K562 treated with DMSO at 1 percent for 12 hours (cell line): Measurements from ENCODE around the gene FNDC10. TPM values are rescaled to one million over a fixed set of nuclear protein-coding genes. Genes with fewer than 3 reads are reported as not detected.

Experiments
- total RNA-seq: library from RNA; unstranded; fragments of 300-600 nt; gene quantifications from 2 replicates; pipeline ENCODE4 v1.2.3, GENCODE V29; 2022; ENCODE audit not compliant: insufficient read depth

FNDC10 gene
- total RNA-seq, result 3.6 and 3.9 TPM in 2 replicates

DNA sequence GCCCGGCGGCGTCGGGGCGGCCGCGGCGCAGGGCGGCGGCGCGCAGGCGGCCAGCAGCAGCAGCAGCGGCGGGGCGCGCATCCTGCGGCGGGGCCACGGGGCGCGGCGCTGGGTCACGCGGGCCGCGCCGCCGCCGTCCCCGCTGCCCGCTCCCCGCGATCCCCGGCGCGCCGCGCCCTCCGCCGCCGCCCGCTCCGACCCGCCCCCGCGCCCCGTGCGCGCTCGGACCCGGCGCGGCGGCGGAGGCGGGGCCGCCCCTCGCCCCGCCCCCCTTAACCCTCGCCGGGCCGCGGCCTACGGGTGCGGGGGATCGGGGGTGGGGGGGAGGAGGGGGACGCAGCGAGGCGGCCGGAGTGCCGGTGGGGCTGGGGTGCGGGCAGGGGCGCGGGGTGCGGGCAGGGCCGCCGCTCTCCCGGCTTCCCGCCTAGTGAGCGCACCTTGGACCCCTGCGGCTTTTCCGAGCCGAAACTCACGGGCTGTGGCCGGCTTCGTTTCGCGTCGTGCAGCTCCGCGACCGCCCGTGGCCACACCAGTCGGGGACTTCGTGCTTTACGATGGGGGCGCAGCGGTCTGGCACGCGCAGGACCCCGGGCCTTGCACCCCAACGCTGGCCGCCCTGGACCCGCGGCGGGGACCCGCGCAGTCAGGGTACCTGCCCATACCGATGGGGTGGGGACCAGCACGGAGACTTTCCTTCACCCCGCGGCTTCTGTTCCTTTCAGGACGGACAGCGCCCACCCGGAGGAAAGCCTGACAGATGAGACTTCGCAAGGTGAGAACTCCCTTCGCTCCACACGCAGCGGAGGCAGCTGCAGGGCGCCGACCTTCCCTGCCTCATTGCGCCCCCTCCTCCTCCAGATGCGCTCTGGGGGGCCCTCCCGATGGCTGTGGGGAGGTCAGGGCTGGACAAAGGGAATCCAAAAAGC, at the start of gene FNDC10:
Gene FNDC10, minus strand, starts transcription at position 201 of the 926 bp plus-strand sequence. Its CDS starts 120 bp downstream, at position 81.

DNA sequence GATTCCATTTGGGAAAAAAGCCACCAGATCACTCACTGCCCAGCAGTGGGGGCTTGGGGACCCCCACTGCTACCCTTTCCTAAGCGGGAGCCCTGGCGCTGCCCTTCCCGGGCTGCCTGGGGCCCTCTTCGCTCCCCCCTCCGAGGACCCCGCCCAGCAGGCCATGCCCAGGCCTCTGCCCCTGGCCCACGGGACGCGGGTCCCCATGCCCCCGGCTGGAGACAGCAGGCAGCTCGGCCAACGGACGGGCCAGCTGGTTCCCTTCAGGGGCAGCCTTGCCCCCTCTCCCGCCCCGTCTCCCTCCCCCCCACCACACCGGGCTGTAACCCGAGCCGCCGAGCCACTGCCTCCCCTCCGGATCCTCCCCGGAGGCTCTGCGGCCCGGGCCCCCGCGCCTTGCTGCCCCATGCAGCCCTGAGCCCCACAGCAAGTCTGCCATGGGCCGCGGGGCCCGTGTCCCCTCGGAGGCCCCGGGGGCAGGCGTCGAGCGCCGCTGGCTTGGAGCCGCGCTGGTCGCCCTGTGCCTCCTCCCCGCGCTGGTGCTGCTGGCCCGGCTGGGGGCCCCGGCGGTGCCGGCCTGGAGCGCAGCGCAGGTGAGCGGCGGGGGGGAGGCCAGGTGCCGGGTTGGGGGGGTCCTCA, 32.0 kb upstream of the FNDC10 start, which contains the start of gene MMP23B:
Gene MMP23B, plus strand, starts transcription at position 392 of the 639 bp plus-strand sequence. Its CDS starts 46 bp downstream, at position 438.

DNA sequence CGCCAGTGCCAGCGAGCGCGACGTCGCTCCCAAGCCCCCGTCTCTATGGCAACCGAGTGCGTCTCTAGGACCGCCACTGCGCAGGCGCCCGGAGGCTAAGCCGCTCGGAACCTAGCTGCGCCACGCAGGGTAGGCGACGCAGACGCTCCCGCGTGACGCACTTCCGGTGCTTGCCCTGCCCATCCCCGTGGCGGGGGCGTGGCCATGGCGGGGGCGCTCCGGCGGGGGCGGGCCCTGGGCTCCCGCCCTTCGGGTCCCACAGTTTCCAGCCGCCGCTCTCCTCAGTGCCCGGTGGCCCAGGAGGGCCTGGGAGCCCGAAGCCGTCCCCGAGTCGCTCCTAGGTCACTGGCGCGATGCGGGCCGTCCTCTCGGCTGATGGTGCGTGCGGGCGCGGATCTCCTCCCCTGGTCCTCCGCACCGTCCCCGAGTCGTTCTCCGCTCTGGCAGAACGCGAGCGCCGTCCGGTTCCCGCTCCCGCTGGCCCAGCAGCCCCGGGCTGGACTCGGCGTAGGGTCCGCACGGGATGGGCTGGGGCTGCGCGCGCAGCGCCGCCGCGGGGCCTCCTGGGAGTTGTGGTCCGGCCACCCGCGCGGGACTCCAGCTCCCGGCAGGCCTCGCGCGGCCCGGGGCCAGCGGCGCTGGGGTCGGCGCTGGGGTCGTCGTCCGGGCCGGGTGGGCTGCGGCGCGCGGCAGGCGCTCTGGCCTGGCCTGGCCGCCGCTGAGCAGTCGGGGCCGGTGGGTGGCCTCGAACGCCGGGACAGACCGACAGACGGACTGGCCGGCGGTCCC, 15.5 kb upstream of the FNDC10 start, which contains the start of gene MIB2:
Gene MIB2, plus strand, starts transcription at position 245 of the 789 bp plus-strand sequence. CDS start 7,953 bp downstream, outside the sequence.

DNA sequence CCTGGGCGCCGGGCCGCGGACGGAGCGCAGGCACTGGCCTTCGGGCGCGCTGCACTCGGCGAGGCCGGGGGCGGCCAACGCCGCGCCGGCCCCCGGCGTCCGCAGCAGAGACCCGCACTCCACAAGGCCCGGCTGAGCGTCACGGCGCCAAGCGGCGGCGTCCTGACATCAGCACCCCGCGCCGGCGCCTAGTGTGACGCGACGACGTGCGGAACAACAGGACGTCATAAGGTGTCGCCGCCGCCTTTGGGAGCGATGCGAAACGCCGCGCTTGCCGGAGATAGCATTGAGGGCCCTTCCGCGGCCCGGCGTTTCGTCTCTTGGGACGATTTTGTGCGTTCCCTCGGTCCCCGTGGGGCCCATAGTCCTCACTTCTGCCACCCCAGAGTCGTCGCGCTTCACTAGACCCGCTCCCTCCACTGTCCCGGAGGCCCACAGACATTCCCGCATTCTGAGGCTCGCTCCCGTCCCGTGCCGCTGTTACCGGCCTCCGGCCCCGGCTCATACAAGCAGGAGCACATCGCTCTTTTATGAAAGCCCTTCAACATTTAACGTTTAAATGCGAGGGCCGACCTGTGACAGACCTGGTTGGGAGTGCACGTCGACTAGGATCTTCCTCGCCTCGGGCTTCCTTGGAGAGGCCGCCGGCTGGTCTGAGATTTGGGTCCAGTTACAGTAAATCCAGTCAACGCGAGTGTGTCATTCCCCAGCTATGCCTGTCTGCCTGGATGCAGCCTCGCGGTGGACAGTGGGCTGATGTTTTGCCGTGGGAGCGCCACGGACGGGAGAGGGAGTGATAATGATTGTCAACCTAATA, 25.0 kb downstream of the FNDC10 start, which contains the start of gene SSU72:
Gene SSU72, minus strand, starts transcription at position 143 of the 817 bp plus-strand sequence. CDS start 306 bp downstream, outside the sequence.

Other genes starting within 250 kb of the FNDC10 start
- gene MXRA8, start 241.6 kb downstream of the FNDC10 start, total RNA-seq, result 9.5 and 9.6 TPM in 2 replicates
- gene AURKAIP1, start 224.9 kb downstream of the FNDC10 start, total RNA-seq, result 226 and 364 TPM in 2 replicates
- gene CCNL2, start 200.8 kb downstream of the FNDC10 start, total RNA-seq, result 73.7 and 213 TPM in 2 replicates
- gene MRPL20, start 192.8 kb downstream of the FNDC10 start, total RNA-seq, result 103 and 150 TPM in 2 replicates
- not detected in 2 replicates for gene ANKRD65, start 178.9 kb downstream of the FNDC10 start, total RNA-seq
- gene VWA1, start 164.4 kb downstream of the FNDC10 start, total RNA-seq, result 12.1 and 22.7 TPM in 2 replicates
- not detected in 2 replicates for gene ATAD3C, start 150.4 kb downstream of the FNDC10 start, total RNA-seq
- 19.0 and 23.1 TPM in 2 replicates for gene ATAD3B, start 128.4 kb downstream of the FNDC10 start, total RNA-seq
- 71.8 and 72.2 TPM in 2 replicates for gene ATAD3A, start 88.0 kb downstream of the FNDC10 start, total RNA-seq
- gene TMEM240, start 59.5 kb downstream of the FNDC10 start, total RNA-seq, result 1.6 and 1.7 TPM in 2 replicates
- 203 and 237 TPM in 2 replicates for gene SSU72, start 25.3 kb downstream of the FNDC10 start, total RNA-seq
- 72.4 and 77.8 TPM in 2 replicates for gene MIB2, start 15.4 kb upstream of the FNDC10 start, total RNA-seq
- 1.3 and 3.8 TPM in 2 replicates for gene MMP23B, start 32.0 kb upstream of the FNDC10 start, total RNA-seq
- 38.3 and 43.9 TPM in 2 replicates for gene CDK11B, start 58.9 kb upstream of the FNDC10 start, total RNA-seq
- 27.4 and 89.1 TPM in 2 replicates for gene SLC35E2B, start 92.7 kb upstream of the FNDC10 start, total RNA-seq
- gene CDK11A, start 124.2 kb upstream of the FNDC10 start, total RNA-seq, result 32.0 and 76.1 TPM in 2 replicates
- gene NADK, start 178.3 kb upstream of the FNDC10 start, total RNA-seq, result 53.1 and 91.0 TPM in 2 replicates